ENCODE results near the gene NFATC4. TPM values are rescaled to one million over a fixed set of nuclear protein-coding genes. Genes with fewer than 3 reads are reported as not detected.

NFATC4 gene
- polyA plus RNA-seq, 1 donor from 2014 or later, result 0.22 TPM

- Histone ChIP-seq H4K20me1 (ENCODE audit: insufficient read depth) (no peaks in the 10 kb centered on the region), H3K27ac (ENCODE audit: low read length) (no peak overlapping the region), H3K9me3 (ENCODE audit: low read length) (no peaks in the 10 kb centered on the region), H3K4me3 (ENCODE audit: low read length) (no peak overlapping the region), H2AFZ (ENCODE audit: low read depth, low read length) (no peak overlapping the region), H3K9me2 (ENCODE audit: insufficient read depth, low read length) (no peaks in the 10 kb centered on the region), H3K36me3 (ENCODE audit: insufficient read depth, low read length) (no peaks in the 10 kb centered on the region), H3F3A (ENCODE audit: insufficient read depth, low read length, poor library complexity, severe bottlenecking) (no peaks in the 10 kb centered on the region), H3K79me2 (replicated peaks; ENCODE audit: insufficient read depth, low read length) (no peaks in the 10 kb centered on the region), H3K27me3 (ENCODE audit: insufficient read depth, low read depth, low read length) (peaks cover 13% of the 10 kb centered on the region), H3K4me2 (ENCODE audit: low read length) (no peak overlapping the region), H3K9ac (ENCODE audit: low read length) (no peak overlapping the region)
- TF ChIP-seq EP300 (conservative IDR thresholded peaks at IDR 0.05; ENCODE audit: poor library complexity, severe bottlenecking) (no peak), TAF1 (IDR thresholded peaks at IDR 0.05; ENCODE audit: low read depth) (no peak), CTCF (IDR thresholded peaks at IDR 0.05; ENCODE audit: poor library complexity, severe bottlenecking) (no peak)
Observed at GRCh38 chr14:24361326-24361725, 6.7 kb upstream of the NFATC4 start.

- H3F3A ChIP-seq (ENCODE audit: insufficient read depth, low read length, poor library complexity, severe bottlenecking), result no peaks in the 10 kb centered on the region
- H3K9me2 ChIP-seq (ENCODE audit: insufficient read depth, low read length), result no peaks in the 10 kb centered on the region
- H3K27ac ChIP-seq (ENCODE audit: low read length), result no peak overlapping the region
- no peak overlapping the region for H3K4me3 ChIP-seq (ENCODE audit: low read length)
- H3K9ac ChIP-seq (ENCODE audit: low read length), result no peak overlapping the region
- no peak overlapping the region for H3K4me2 ChIP-seq (ENCODE audit: low read length)
- no peaks in the 10 kb centered on the region for H3K36me3 ChIP-seq (ENCODE audit: insufficient read depth, low read length)
- H3K79me2 ChIP-seq (replicated peaks; ENCODE audit: insufficient read depth, low read length), result no peaks in the 10 kb centered on the region
- H4K20me1 ChIP-seq (ENCODE audit: insufficient read depth), result no peaks in the 10 kb centered on the region
- H3K9me3 ChIP-seq (ENCODE audit: low read length), result no peaks in the 10 kb centered on the region
- TF ChIP-seq REST (IDR thresholded peaks at IDR 0.05; ENCODE audit: borderline replicate concordance), result no peak
- TF ChIP-seq EP300 (conservative IDR thresholded peaks at IDR 0.05; ENCODE audit: poor library complexity, severe bottlenecking), result no peak
- TF ChIP-seq POLR2AphosphoS5 (IDR thresholded peaks at IDR 0.05), result no peak
- TF ChIP-seq MXI1 (conservative IDR thresholded peaks at IDR 0.05; ENCODE audit: poor library complexity, severe bottlenecking), result no peak
- no peak for TF ChIP-seq EZH2 (IDR thresholded peaks at IDR 0.05; ENCODE audit: borderline replicate concordance, insufficient read depth, low read length, poor library complexity, severe bottlenecking)
- TF ChIP-seq CTCF (IDR thresholded peaks at IDR 0.05; ENCODE audit: poor library complexity, severe bottlenecking), result no peak
- TF ChIP-seq RAD21 (conservative IDR thresholded peaks at IDR 0.05), result no peak
- TF ChIP-seq SMC3 (conservative IDR thresholded peaks at IDR 0.05; ENCODE audit: poor library complexity), result no peak
- TF ChIP-seq TAF1 (IDR thresholded peaks at IDR 0.05; ENCODE audit: low read depth), result no peak
- peaks cover 24% of the 10 kb centered on the region for H3K27me3 ChIP-seq (ENCODE audit: insufficient read depth, low read depth, low read length)
- no peak overlapping the region for H2AFZ ChIP-seq (ENCODE audit: low read depth, low read length)
Observed at GRCh38 chr14:24362241-24362960, 5.6 kb upstream of the NFATC4 start.

All from neural cell (in vitro differentiated cells).